Gastroesophageal sphincter (tissue), 3 donors: Measurements from ENCODE around the gene MPZL3.

Experiments
- EP300 ChIP-seq: sonication (generic); formaldehyde crosslinking; IDR thresholded peaks from one replicate; pipeline ENCODE4 v1.6.1; 2017; ENCODE audit warnings: antibody characterized with exemption, mild to moderate bottlenecking
- POLR2A ChIP-seq, 2 donors: fragments of 450-650 bp; IDR thresholded peaks; one replicate each; pipeline ENCODE4 v1.6.1; 2017; ENCODE audit warnings: antibody characterized with exemption in 2 of 2, mild to moderate bottlenecking in 2 of 2, moderate library complexity in 1 of 2
- TF ChIP-seq, protein P1 (sequence below), 4 experiments: fragments of 200-600 bp in 2 of 4; fragments of 450-650 bp in 2 of 4; sonication (generic) in 1 of 4; IDR thresholded peaks; one replicate each; pipeline ENCODE4 v1.5.1; 2017 to 2019; ENCODE audit warnings: antibody characterized with exemption in 4 of 4, mild to moderate bottlenecking in 2 of 4, moderate library complexity in 2 of 4

DNA sequence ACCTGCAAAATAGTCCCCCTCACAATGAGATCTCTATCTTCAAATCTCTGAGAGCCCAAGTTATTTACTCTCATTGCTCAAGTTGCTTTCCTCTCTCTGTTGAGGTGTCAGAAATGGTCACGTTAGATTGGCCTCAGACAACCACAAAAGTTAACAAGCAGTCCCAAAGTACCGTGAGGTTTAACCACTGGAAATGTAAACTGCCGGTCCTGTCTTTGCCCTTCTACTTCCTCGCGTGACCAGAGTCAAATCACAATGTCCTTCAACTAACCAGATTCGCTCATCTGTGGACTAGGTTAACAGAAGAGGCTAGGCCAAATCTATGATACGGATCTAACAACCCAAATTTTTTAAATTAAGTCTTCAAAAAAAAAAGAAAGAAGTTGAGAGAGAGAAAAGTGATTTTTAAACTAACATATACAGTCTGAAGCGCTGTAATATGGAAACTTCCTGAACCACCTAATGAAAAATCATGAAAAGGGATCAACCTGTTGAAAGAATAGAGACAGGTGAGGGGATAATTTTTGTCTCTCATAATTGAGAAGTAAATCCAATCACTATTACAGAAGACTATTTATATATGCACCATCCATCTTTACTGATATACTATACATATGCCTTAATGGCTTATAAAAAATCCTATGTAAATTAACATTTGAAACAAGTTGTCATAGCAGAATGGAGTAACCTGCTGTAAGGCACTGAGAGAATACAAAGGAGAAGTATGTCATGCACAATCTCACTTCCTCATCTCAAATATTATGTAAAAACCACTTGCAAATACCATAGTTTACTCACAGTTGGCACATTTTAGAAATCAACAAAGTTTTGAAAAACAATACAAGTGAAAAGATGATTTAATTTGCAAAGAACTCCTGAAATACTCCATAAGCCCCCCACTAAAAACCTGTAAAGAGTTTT is 24.0 kb downstream of the MPZL3 start:
- no peak for TF ChIP-seq POLR2A (IDR thresholded peaks at IDR 0.05)
- TF ChIP-seq, protein P1, sequence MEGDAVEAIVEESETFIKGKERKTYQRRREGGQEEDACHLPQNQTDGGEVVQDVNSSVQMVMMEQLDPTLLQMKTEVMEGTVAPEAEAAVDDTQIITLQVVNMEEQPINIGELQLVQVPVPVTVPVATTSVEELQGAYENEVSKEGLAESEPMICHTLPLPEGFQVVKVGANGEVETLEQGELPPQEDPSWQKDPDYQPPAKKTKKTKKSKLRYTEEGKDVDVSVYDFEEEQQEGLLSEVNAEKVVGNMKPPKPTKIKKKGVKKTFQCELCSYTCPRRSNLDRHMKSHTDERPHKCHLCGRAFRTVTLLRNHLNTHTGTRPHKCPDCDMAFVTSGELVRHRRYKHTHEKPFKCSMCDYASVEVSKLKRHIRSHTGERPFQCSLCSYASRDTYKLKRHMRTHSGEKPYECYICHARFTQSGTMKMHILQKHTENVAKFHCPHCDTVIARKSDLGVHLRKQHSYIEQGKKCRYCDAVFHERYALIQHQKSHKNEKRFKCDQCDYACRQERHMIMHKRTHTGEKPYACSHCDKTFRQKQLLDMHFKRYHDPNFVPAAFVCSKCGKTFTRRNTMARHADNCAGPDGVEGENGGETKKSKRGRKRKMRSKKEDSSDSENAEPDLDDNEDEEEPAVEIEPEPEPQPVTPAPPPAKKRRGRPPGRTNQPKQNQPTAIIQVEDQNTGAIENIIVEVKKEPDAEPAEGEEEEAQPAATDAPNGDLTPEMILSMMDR (IDR thresholded peaks at IDR 0.05) = no peak
- TF ChIP-seq EP300 = no peak
